ENCODE results near the gene PAPPA. TPM values are rescaled to one million over a fixed set of nuclear protein-coding genes. Genes with fewer than 3 reads are reported as not detected.

The PAPPA gene
- total and polyA plus RNA-seq, 9 donors, result 0.61 to 5.5 (median 2.6) TPM

GRCh38 chr9:116204252-116204882 lies 50.8 kb downstream of the PAPPA start:
- 90 to 94% (median 92%) methylated on average over 5 of the region's 5 CpGs for WGBS, 3 donors

GRCh38 chr9:116207371-116208111 lies 54.0 kb downstream of the PAPPA start:
- Histone ChIP-seq H3K27ac (no peak overlapping the region), H3K9me3 (no peaks in the 10 kb centered on the region), H3K4me1 (ENCODE audit: insufficient read depth) (no peaks in the 10 kb centered on the region), H3K27me3 (no peaks in the 10 kb centered on the region), H3K4me3 (no peak overlapping the region), H3K36me3 (no peaks in the 10 kb centered on the region)
- no peak for DNase-seq
- intact Hi-C loops (cut with DNase I), result no loop called here
- TF ChIP-seq POLR2A (IDR thresholded peaks at IDR 0.05) (no peak), CTCF (IDR thresholded peaks at IDR 0.05) (no peak), EP300 (IDR thresholded peaks at IDR 0.05) (no peak)
- WGBS, 3 donors, result 90 to 94% (median 94%) methylated on average over 4 of the region's 4 CpGs

More at GRCh38 chr9:116204252-116204882, 50.8 kb downstream of the PAPPA start:
- H3K36me3 ChIP-seq, result no peaks in the 10 kb centered on the region
- DNase-seq, result no peak
- intact Hi-C loops (cut with DNase I), result no loop called here
- peaks cover 3% of the 10 kb centered on the region for H3K4me1 ChIP-seq (ENCODE audit: insufficient read depth)
- H3K4me3 ChIP-seq, result no peak overlapping the region
- no peaks in the 10 kb centered on the region for H3K27me3 ChIP-seq
- H3K27ac ChIP-seq, result no peak overlapping the region
- H3K9me3 ChIP-seq, result no peaks in the 10 kb centered on the region
- no peak for TF ChIP-seq POLR2A (IDR thresholded peaks at IDR 0.05)
- TF ChIP-seq CTCF (IDR thresholded peaks at IDR 0.05), result no peak
- TF ChIP-seq EP300 (IDR thresholded peaks at IDR 0.05), result no peak

GRCh38 chr9:116208417-116209232 lies 55.0 kb downstream of the PAPPA start:
- Histone ChIP-seq H3K9me3 (no peaks in the 10 kb centered on the region), H3K27me3 (no peaks in the 10 kb centered on the region), H3K4me3 (no peak overlapping the region), H3K4me1 (ENCODE audit: insufficient read depth) (no peaks in the 10 kb centered on the region), H3K27ac (no peak overlapping the region), H3K36me3 (no peaks in the 10 kb centered on the region)
- TF ChIP-seq CTCF (IDR thresholded peaks at IDR 0.05) (no peak), POLR2A (IDR thresholded peaks at IDR 0.05) (no peak), EP300 (IDR thresholded peaks at IDR 0.05) (no peak)
- WGBS, 3 donors, result 77 to 87% (median 82%) methylated on average over 5 of the region's 5 CpGs
- intact Hi-C loops (cut with DNase I), result no loop called here
- DNase-seq, result no peak

GRCh38 chr9:116209414-116210116 lies 56.0 kb downstream of the PAPPA start:
- intact Hi-C loops (cut with DNase I), result no loop called here
- TF ChIP-seq CTCF (IDR thresholded peaks at IDR 0.05) (no peak), EP300 (IDR thresholded peaks at IDR 0.05) (no peak), POLR2A (IDR thresholded peaks at IDR 0.05) (no peak)
- Histone ChIP-seq H3K9me3 (no peaks in the 10 kb centered on the region), H3K27me3 (no peaks in the 10 kb centered on the region), H3K4me3 (no peak overlapping the region), H3K36me3 (no peaks in the 10 kb centered on the region), H3K27ac (no peak overlapping the region), H3K4me1 (ENCODE audit: insufficient read depth) (no peaks in the 10 kb centered on the region)
- WGBS, 3 donors, result 87 to 96% (median 95%) methylated on average over 1 of the region's 1 CpG
- no peak for DNase-seq
